SJSA1 (cell line): ENCODE results near the gene VWA7. TPM values are rescaled to one million over a fixed set of nuclear protein-coding genes. Genes with fewer than 3 reads are reported as not detected.
A peak's percentile ranks its signal among the peaks of the same experiment; 100 is the strongest.

Experiments
- DNase-seq, 2 experiments: peaks; one replicate each; pipeline ENCODE4 v3.0.0-alpha.2; 2015 to 2020; ENCODE audit warnings: low spot score in 2 of 2, low read depth in 1 of 2
- H3K27ac ChIP-seq: fragments of 250-450 bp; sonication (Bioruptor Pico); 2 replicates; pipeline ENCODE4 v1.5.1; 2020; ENCODE audit warnings: mild to moderate bottlenecking, moderate library complexity
- H3K27me3 ChIP-seq: fragments of 250-450 bp; sonication (Bioruptor Pico); replicated peaks from 2 replicates; pipeline ENCODE4 v1.5.1; 2020; ENCODE audit warnings: mild to moderate bottlenecking, moderate library complexity
- H3K36me3 ChIP-seq: fragments of 250-450 bp; sonication (Bioruptor Pico); 2 replicates; pipeline ENCODE4 v1.5.1; 2020; ENCODE audit warnings: mild to moderate bottlenecking
- H3K4me1 ChIP-seq: fragments of 250-450 bp; sonication (Bioruptor Pico); replicated peaks from 2 replicates; pipeline ENCODE4 v1.6.1; 2021; ENCODE audit warnings: mild to moderate bottlenecking
- H3K4me3 ChIP-seq: fragments of 250-450 bp; sonication (Bioruptor Pico); 2 replicates; pipeline ENCODE4 v1.5.1; 2020; ENCODE audit warnings: mild to moderate bottlenecking
- H3K9me3 ChIP-seq: fragments of 250-450 bp; sonication (Bioruptor Pico); replicated peaks from 2 replicates; pipeline ENCODE4 v1.5.1; 2020; ENCODE audit warnings: mild to moderate bottlenecking
- total RNA-seq: library from RNA; depleted of rRNA; stranded (reverse); fragments of >200 nt; shearing (Covaris generic); gene quantifications from 2 replicates; pipeline ENCODE4 v1.2.3, GENCODE V29; 2014

The VWA7 gene
- total RNA-seq, 1 experiment from 2014 or later: not detected

DNA sequence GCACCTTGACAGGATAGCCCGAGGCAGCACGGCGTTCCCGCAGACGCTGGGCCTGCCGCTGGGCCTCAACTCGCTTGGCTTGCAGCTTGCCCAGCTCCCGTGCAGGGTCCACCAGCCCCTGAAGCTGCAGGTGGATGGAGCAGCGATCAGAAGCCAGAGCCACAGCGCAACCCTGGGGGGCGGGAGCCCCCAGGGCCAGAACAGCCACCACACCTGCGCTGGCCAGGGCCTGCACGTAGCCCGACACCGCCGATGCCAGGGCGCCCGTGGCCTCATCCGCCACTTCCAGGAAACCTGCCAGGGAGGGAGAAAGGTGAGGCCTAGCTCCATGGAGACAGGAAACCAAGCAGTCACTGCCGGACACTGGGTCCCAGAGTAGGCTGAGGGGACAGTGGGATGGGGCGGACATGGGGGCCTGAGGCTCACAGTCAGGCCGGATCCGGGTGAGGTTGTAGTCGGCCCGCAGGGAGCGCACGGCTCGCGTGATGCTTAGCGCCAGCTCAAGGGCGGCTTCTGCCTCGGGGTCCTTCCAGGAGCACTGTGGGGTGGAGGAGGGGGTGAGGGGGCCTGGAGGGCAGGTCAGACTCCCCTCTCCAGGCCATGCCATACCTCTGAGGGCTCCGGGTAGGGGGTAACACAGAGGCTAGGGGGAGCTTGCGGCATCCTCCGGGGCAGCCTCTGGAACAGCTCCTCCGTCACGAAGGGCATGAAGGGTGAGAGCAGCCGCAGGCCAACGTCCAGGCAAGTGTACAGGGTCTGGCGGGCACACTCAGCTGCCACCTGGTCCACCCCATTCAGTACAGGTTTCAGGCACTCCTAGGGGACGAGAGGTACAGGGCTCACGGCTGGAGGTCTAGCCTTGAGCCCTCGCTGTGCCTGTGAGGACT lies 2.1 kb upstream of the VWA7 start:
- Histone ChIP-seq H3K27me3 (no peaks in the 10 kb centered on the region), H3K27ac (no peak overlapping the region), H3K36me3 (peaks cover 68% of the 10 kb centered on the region), H3K9me3 (no peaks in the 10 kb centered on the region), H3K4me1 (peaks cover 9% of the 10 kb centered on the region), H3K4me3 (no peak overlapping the region)
- no peak for DNase-seq

DNA sequence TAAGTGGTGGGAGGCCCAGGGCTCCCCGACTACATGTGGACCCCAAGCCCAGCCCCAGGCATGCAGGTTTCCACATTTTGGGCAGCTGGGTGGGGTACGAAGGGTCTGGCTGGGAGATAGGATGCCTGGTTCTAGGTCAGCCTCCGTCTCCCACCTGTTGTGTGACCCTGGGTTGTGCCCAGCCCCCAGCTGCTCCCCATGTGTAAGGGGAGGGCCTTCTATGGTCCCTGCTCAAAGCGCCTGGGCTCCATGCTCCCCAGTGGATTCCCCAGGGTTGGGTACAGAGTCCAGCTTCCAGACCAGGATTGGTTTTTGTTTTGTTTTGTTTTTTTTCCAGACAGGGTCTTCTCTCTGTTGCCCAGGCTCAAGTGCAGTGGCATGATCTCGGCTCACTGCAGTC lies 1.1 kb upstream of the VWA7 start:
- no peaks in the 10 kb centered on the region for H3K9me3 ChIP-seq
- DNase-seq: no peak
- H3K27ac ChIP-seq: no peak overlapping the region
- H3K27me3 ChIP-seq: no peaks in the 10 kb centered on the region
- H3K36me3 ChIP-seq: peaks cover 58% of the 10 kb centered on the region
- H3K4me3 ChIP-seq: no peak overlapping the region
- H3K4me1 ChIP-seq: peaks cover 9% of the 10 kb centered on the region

DNA sequence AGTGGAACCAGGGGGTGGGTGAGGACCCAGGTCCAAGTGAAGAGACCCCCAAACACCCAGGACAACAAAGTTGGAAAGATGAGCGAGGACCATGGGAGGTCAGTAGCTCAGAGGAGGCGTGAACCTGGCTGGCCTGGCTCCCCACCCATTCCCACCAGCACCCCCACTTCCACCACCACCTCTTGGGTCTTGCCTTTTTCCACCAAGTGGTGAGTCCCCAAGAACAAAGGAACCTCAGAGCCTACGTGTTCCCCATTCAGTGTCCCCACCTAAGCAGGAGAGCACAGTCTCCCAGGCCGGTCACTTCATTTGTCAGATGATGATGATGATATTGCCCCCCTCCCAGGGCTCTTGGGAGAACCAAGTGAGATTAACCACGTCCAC lies 531 bp upstream of the VWA7 start:
- Histone ChIP-seq H3K9me3 (no peaks in the 10 kb centered on the region), H3K27me3 (no peaks in the 10 kb centered on the region), H3K27ac (no peak overlapping the region), H3K4me1 (peaks cover 9% of the 10 kb centered on the region), H3K4me3 (no peak overlapping the region), H3K36me3 (peaks cover 53% of the 10 kb centered on the region)
- no peak for DNase-seq

DNA sequence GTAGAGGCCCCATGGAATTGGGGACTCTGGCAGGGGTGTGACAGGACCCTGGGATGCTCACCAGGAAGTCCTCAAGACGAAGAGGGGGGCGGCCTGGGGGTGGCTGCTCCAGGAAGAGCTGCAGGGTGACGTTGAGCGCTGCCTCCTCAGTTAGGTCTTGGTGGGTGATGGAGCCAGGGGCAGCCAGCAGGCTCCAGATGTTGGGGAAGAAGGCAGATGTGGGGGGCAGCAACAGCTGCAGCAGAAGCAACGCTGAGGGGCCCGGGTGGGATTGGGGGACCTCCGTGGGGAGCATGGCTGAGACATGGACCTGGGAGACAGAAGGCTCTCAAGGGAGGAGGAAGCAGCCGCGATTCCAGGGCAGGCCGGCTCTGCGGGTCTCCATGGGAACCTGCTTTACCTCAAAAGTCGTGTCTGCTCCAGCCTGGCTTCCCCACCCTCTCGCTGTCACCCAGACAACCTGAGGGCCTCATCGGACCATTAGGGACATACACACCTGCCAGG lies 591 bp downstream of the VWA7 start:
- Histone ChIP-seq H3K27ac (no peak overlapping the region), H3K4me1 (peaks cover 9% of the 10 kb centered on the region), H3K36me3 (peaks cover 41% of the 10 kb centered on the region), H3K27me3 (no peaks in the 10 kb centered on the region), H3K4me3 (no peak overlapping the region), H3K9me3 (no peaks in the 10 kb centered on the region)
- DNase-seq: no peak

DNA sequence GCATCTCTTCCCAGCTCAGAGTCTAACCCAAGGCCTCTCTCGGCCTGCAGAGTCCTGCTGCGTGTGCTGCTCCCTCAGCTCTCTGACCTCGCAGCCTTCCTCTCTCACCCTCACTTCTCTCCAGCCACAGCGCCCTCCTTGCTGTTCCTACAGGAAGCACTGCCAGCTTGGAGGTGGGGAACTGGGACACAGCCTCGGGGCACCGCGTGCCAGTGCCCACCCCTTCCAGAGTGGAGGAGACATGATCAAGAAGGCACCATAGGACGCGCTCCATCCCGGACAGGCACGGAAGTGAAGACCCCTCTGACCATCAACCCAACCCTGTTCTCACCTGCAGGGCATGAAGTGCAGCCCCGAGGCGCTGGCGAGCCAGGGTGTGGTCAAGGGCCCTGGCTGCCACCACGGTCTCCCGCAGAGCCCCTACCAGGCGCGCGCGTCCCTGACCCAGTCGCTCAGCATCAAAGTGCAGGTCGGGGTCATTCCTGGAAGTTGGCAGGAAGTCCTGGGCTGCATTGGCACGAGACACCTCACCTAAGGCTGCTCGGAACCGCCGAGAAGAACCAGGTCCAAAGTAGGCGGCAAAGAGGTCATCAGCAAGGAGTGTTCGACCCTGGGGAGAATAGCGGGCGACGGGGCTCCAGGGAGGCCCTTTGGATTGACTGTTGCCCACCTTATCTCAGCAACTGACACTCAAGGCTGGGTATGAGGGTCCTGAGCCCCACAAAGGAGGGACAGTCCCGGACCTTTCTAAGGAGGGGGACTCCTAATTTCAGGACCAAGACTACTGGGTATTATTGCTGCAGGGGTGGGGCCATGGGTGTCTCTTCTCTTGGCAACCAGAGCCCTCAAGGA lies 1.3 kb downstream of the VWA7 start:
- Histone ChIP-seq H3K27ac (no peak overlapping the region), H3K4me1 (peaks cover 9% of the 10 kb centered on the region), H3K27me3 (no peaks in the 10 kb centered on the region), H3K9me3 (no peaks in the 10 kb centered on the region), H3K4me3 (no peak overlapping the region), H3K36me3 (peaks cover 35% of the 10 kb centered on the region)
- no peak for DNase-seq

DNA sequence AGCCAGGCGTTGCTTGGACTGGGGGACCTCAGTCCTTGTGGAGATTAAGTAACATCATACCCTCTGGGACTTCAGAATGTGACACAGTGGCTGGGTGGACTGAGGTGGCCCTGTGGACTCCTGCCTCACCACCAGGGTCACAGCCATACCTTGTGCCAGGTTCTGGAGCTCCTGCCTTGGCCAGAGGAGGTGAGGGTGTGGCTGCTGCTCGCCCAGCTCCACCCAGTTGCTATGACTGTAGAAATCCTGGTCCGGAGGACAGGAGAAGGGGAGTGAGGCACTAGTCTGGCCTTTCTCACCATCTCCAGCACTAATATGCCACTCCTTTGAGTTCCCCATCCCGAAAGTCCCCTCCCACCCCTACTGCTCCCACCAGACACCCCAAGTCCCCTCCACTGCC lies 1.9 kb downstream of the VWA7 start:
- DNase-seq: no peak
- Histone ChIP-seq H3K27me3 (no peaks in the 10 kb centered on the region), H3K36me3 (peaks cover 28% of the 10 kb centered on the region), H3K27ac (no peak overlapping the region), H3K4me3 (no peak overlapping the region), H3K4me1 (peaks cover 9% of the 10 kb centered on the region), H3K9me3 (no peaks in the 10 kb centered on the region)

DNA sequence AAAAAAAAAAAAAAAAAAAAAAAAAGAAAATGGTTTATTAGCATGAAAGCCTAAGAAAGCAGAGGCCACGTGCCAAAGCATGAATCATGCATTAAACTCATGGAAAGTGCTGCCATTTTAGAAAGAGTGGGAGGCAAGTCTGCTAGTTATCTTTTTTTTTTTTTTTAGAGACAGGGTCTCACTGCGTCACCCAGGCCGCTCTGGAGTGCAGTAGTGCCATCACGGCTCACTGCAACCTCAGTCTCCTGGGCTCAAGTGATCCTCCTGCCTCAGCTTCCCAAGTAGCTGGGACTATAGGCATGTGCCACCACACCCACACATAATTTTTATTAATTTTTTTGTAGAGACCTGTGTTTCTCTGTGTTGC lies 5.2 kb downstream of the VWA7 start:
- no peaks in the 10 kb centered on the region for H3K9me3 ChIP-seq
- no peak overlapping the region for H3K27ac ChIP-seq
- H3K4me1 ChIP-seq: peaks cover 4% of the 10 kb centered on the region
- no peaks in the 10 kb centered on the region for H3K36me3 ChIP-seq
- DNase-seq: no peak
- no peak overlapping the region for H3K4me3 ChIP-seq
- H3K27me3 ChIP-seq: no peaks in the 10 kb centered on the region

DNA sequence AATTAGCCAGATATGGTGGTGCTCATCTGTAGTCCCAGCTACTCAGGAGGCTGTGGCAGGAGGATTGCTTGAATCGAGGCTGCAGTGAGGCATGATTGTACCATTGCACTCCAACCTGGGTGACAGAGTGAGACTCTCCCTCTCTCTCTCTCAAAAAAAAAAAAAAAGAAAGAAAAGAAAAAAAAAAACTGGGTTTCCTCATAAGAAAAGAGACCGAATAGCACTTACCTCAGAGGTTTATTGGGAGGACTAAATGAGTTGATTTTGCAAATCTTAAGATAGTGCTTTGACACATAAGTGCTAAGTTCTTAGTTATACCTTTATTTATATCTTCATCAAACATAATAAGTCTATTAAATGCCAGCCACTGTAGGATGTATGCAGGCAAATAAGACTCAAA lies 6.3 kb downstream of the VWA7 start:
- Histone ChIP-seq H3K27me3 (no peaks in the 10 kb centered on the region), H3K4me1 (no peaks in the 10 kb centered on the region), H3K9me3 (no peaks in the 10 kb centered on the region), H3K4me3 (no peak overlapping the region), H3K27ac (no peak overlapping the region), H3K36me3 (no peaks in the 10 kb centered on the region)
- no peak for DNase-seq

DNA sequence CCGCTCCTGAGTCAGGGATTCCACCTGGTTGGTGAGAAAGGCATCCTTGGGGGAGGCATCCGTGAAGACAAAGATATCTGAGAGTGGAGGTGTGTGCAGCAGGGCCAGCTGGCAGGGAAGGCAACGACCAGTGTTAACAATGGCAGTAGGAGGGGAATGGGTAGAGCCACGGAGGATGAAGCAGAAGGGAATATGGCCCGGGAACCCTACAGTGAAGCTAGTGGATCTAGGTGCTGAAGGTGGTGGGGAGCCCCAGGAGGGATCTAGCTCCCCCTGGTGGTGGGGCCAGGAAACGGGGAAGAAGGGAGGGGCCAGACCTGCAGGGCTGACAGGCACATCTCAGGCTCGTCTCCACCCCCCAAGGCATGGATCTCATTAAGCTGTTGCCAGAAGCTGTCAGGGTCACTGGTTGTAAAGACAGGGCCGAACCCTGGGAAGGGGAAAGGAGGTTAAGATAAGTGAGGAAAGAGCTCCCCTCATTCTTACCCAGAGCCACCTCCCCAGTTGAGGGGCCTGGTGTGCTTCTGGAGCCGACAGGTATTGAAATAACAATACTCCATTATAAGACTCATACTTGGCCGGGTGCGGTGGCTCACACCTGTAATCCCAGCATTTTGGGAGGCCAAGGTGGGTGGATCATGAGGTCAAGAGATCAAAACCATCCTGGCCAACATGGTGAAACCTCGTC lies 7.3 kb downstream of the VWA7 start:
- no peaks in the 10 kb centered on the region for H3K4me1 ChIP-seq
- no peaks in the 10 kb centered on the region for H3K27me3 ChIP-seq
- no peak overlapping the region for H3K4me3 ChIP-seq
- peak; percentile 70 to 82 for DNase-seq
- no peaks in the 10 kb centered on the region for H3K9me3 ChIP-seq
- no peaks in the 10 kb centered on the region for H3K36me3 ChIP-seq
- no peak overlapping the region for H3K27ac ChIP-seq

DNA sequence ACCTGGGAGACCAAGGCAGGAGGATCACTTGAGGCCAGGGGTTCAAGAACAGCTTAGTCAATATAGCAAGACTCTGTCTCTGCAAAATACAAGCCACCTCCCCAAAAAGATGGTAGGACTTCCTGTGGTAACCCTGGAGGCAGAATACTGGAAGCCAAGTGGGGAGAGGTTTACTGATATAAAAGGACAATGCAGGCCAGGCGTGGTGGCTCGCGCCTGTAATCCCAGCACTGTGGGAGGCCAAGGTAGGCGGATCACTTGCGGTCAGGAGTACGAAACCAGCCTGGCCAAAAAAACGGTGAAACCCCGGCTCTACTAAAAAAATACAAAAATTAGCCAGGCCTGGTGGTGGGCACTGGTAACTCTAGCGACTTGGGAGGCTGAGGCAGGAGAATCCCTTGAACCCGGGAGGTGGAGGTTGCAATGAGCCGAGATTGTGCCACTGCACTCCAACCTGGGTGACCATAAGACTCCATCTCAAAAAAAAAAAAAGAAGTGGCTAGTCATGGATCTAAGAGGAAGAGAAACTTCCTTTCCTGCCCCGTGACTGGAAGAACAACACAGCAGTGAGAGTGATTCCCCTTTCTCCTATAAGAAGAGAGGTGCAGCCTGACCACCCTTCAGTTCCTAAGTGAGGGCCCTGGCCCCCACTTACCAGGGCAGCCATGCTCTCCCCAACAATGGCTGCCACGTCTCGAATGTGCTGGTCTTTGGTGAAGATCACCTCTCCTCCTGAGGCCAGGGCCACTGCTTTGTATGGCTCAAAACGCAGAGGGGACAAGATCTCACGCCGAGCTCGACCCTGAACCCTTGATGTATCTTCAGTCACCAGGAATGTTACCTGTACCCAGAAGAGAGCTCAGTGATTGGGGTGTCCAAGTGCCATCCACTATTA lies 8.5 kb downstream of the VWA7 start:
- no peaks in the 10 kb centered on the region for H3K36me3 ChIP-seq
- DNase-seq: no peak
- H3K27me3 ChIP-seq: no peaks in the 10 kb centered on the region
- peaks cover 3% of the 10 kb centered on the region for H3K4me1 ChIP-seq
- H3K27ac ChIP-seq: no peak overlapping the region
- H3K4me3 ChIP-seq: no peak overlapping the region
- no peaks in the 10 kb centered on the region for H3K9me3 ChIP-seq

DNA sequence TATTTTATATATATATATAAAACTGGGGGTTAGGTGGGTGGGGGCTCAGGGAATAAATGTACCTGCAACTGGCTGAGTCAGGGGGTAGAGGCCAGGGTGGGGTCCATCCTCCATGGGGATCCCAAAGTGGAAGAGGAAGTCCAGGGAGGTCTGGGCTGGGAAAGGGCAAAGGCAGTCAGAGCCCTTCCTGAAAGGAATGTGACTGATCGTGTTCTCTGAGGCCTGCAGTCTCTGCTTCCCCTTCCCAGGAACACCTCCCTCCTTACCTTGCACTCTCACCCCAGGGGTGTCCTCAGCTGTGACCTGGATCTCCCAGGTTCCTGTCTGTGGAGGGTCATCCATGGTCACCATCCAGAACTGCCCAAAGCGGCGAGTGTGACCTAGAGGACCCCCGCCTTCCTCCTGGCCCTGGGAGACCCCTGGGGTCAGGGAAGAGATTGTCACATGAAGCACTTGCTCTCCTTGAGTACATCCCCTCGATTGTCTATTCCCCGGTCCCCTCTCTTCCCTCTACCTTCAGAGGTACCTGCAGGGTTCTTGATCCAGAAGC lies 10.0 kb downstream of the VWA7 start:
- Histone ChIP-seq H3K27ac (no peak overlapping the region), H3K4me3 (no peak overlapping the region), H3K4me1 (peaks cover 10% of the 10 kb centered on the region), H3K36me3 (no peaks in the 10 kb centered on the region), H3K9me3 (no peaks in the 10 kb centered on the region), H3K27me3 (no peaks in the 10 kb centered on the region)
- DNase-seq: no peak

DNA sequence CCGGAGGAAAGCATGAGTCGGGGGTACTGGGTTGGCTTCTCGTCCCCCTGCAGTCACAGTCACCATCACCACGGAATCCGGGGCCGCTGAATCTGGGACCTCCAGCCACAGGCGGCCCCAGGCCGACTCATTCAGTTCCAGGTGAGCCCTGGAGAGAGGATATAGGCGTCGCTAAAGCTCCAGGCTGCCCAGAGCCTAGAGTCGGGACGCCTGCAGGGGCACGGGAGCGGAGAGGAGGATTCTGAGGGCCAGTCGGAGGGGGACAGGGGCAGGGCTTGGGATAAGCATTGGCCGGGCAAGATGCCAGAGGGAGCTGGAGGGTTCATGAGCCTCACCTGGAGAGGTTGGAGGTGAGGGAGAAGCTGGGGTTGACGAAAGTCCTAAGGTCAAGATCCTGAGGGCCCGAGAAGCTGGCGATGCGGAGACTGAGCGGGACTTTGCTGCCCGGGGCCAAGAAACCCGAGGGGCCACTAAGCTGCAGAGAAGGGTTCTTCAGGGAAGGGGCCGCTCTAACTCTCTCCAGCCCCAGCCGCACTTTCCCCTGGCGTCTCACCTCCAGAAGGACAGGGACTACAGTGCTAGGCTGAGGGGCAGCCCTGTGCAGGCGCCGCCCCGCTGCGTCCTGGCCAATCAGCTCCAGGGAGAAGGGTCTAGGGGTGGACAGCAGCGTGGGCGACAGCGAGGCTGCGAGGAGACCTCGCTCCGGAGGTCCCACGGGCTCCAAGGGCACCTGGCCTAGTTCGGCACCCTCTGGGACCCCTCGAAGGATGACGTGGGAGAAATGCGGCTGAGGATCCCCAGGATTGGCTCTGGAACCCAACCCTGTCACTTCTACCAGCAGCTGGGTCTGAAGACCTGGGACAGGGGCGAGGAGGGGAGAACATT lies 11.0 kb downstream of the VWA7 start:
- no peaks in the 10 kb centered on the region for H3K36me3 ChIP-seq
- DNase-seq: no peak
- H3K27ac ChIP-seq: no peak overlapping the region
- peaks cover 10% of the 10 kb centered on the region for H3K4me1 ChIP-seq
- H3K27me3 ChIP-seq: no peaks in the 10 kb centered on the region
- no peaks in the 10 kb centered on the region for H3K9me3 ChIP-seq
- no peak overlapping the region for H3K4me3 ChIP-seq
